Measurements from ENCODE around the gene TNFSF9. TPM values are rescaled to one million over a fixed set of nuclear protein-coding genes. Genes with fewer than 3 reads are reported as not detected.

TNFSF9 gene
- polyA plus RNA-seq, 1 of the 3 experiments (the other 2 are of a cell fraction): 10.7 TPM

- Histone ChIP-seq H3K4me3 (ENCODE audit: low read depth in 2 of 2, low read length in 1 of 2) (no peak overlapping the region), H3K9me2 (no peaks in the 10 kb centered on the region), H3K4me2 (no peak overlapping the region), H3K9ac (no peak overlapping the region), H2AFZ (ENCODE audit: low read depth) (no peak overlapping the region), H3F3A (replicated peaks; ENCODE audit: insufficient read depth) (no peaks in the 10 kb centered on the region), H4K20me1 (ENCODE audit: insufficient read depth) (no peaks in the 10 kb centered on the region), H3K9me3 (peaks cover 11% of the 10 kb centered on the region), H3K27ac (ENCODE audit: low read depth in 2 of 2, low read length in 1 of 2) (no peak overlapping the region), H3K4me1 (ENCODE audit: control insufficient read depth in 1 of 2, insufficient read depth in 2 of 2, low read depth in 1 of 2, low read length in 1 of 2) (no peaks in the 10 kb centered on the region; a peak in 1 of 4 replicates), H3K27me3 (ENCODE audit: insufficient read depth) (peaks cover 18% of the 10 kb centered on the region; the same call in 1 of the 2 replicates), H3K36me3 (replicated peaks in 1 of 2; ENCODE audit: control insufficient read depth in 1 of 2, insufficient read depth in 2 of 2, low read length in 1 of 2) (no peaks in the 10 kb centered on the region), H3K79me2 (ENCODE audit: insufficient read depth) (no peaks in the 10 kb centered on the region)
- 34% methylated on average over 4 of the region's 4 CpGs for WGBS (ENCODE audit: low lambda C conversion rate)
- ChIA-PET POLR2A (no interaction called here), CTCF (no interaction called here)
- TF ChIP-seq USF2 (IDR thresholded peaks at IDR 0.05; ENCODE audit: borderline replicate concordance, low read depth, low read length) (no peak), CTCF (IDR thresholded peaks at IDR 0.05) (no peak), REST (IDR thresholded peaks at IDR 0.05; ENCODE audit: low read depth, low read length) (no peak), GATA2 (CRISPR knock-in tag; IDR thresholded peaks at IDR 0.05) (no peak), SIN3A (IDR thresholded peaks at IDR 0.05; ENCODE audit: borderline replicate concordance, low read depth, low read length) (no peak), FOXM1 (IDR thresholded peaks at IDR 0.05; ENCODE audit: low read depth) (no peak), NRF1 (IDR thresholded peaks at IDR 0.05; ENCODE audit: low read depth, low read length) (no peak), PBX3 (IDR thresholded peaks at IDR 0.05) (no peak), MXI1 (IDR thresholded peaks at IDR 0.05; ENCODE audit: low read depth, low read length) (no peak), MEF2A (IDR thresholded peaks at IDR 0.05; ENCODE audit: borderline replicate concordance, low read depth) (no peak), TEAD4 (IDR thresholded peaks at IDR 0.05; ENCODE audit: borderline replicate concordance, insufficient read depth) (no peak), RXRA (IDR thresholded peaks at IDR 0.05; ENCODE audit: borderline replicate concordance, low read depth) (no peak)
- DNase-seq: no peak
Observed at GRCh38 chr19:6572217-6572616, 41.4 kb downstream of the TNFSF9 start.

Measured in SK-N-SH (cell line).